Neuronal stem cell (in vitro differentiated cells): Measurements from ENCODE around the gene CPNE4.

Source experiments
- DNase-seq: peaks from one replicate; pipeline ENCODE4 v3.0.0-alpha.2; 2013; ENCODE audit warnings: low spot score
- H2AFZ ChIP-seq: one replicate; pipeline ENCODE4 v1.6.1; 2013; ENCODE audit warnings: mild to moderate bottlenecking, low read length, inconsistent platforms
- H2AK5ac ChIP-seq: 2 replicates; pipeline ENCODE4 v1.6.1; 2013; ENCODE audit warnings: low read depth, mild to moderate bottlenecking, inconsistent platforms, low read length, moderate library complexity, mixed read lengths
- H2BK120ac ChIP-seq: 2 replicates; pipeline ENCODE4 v1.6.1; 2013; ENCODE audit warnings: low read depth, mild to moderate bottlenecking, inconsistent platforms, low read length, moderate library complexity, mixed read lengths
- H2BK12ac ChIP-seq: one replicate; pipeline ENCODE4 v1.6.1; 2013; ENCODE audit warnings: low read length, inconsistent platforms
- H2BK15ac ChIP-seq: 2 replicates; pipeline ENCODE4 v1.6.1; 2013; ENCODE audit warnings: mild to moderate bottlenecking, low read length, inconsistent platforms, mixed read lengths
- H2BK5ac ChIP-seq: one replicate; pipeline ENCODE4 v1.6.1; 2013; ENCODE audit warnings: inconsistent platforms, mild to moderate bottlenecking, low read length, moderate library complexity
- H3K14ac ChIP-seq: one replicate; pipeline ENCODE4 v1.6.1; 2013; ENCODE audit warnings: low read length, inconsistent platforms
- H3K18ac ChIP-seq: 2 replicates; pipeline ENCODE4 v1.6.1; 2013; ENCODE audit warnings: low read length, inconsistent platforms
- H3K23ac ChIP-seq: 2 replicates; pipeline ENCODE4 v1.6.1; 2013; ENCODE audit warnings: low read depth, mild to moderate bottlenecking, mixed read lengths, low read length, inconsistent platforms; ENCODE audit not compliant: poor library complexity
- H3K27ac ChIP-seq: replicated peaks from 3 replicates; pipeline ENCODE4 v1.5.1; 2013; ENCODE audit warnings: low read length, inconsistent platforms
- H3K27me3 ChIP-seq, 3 experiments: 2 replicates each; pipeline ENCODE4 v1.6.1; 2013; ENCODE audit warnings: low read length in 3 of 3, mild to moderate bottlenecking in 2 of 3, inconsistent platforms in 1 of 3, low read depth in 1 of 3, mixed read lengths in 1 of 3, moderate library complexity in 1 of 3; ENCODE audit not compliant: control insufficient read depth in 3 of 3, insufficient read depth in 3 of 3
- H3K36me3 ChIP-seq, 2 donors: replicated peaks in 1 of 2; 2 replicates each; pipeline ENCODE4 v1.6.1; 2013; ENCODE audit warnings: low read length in 2 of 2; ENCODE audit not compliant: control insufficient read depth in 2 of 2, insufficient read depth in 2 of 2
- H3K4ac ChIP-seq: 2 replicates; pipeline ENCODE4 v1.6.1; 2013; ENCODE audit warnings: inconsistent platforms, mild to moderate bottlenecking, low read length, moderate library complexity
- H3K4me1 ChIP-seq, 2 donors: 1 replicate in 1 of 2; 2 replicates in 1 of 2; pipeline ENCODE4 v1.6.1; 2013; ENCODE audit warnings: low read length in 2 of 2, low read depth in 1 of 2; ENCODE audit not compliant: control insufficient read depth in 2 of 2, insufficient read depth in 1 of 2
- H3K4me2 ChIP-seq: one replicate; pipeline ENCODE4 v1.6.1; 2013; ENCODE audit warnings: mild to moderate bottlenecking, low read length, inconsistent platforms; ENCODE audit not compliant: insufficient read depth, poor library complexity, severe bottlenecking
- H3K4me3 ChIP-seq, 2 donors: 2 replicates each; pipeline ENCODE4 v1.5.1; 2013; ENCODE audit warnings: low read length in 2 of 2, mild to moderate bottlenecking in 2 of 2, inconsistent platforms in 1 of 2, moderate library complexity in 1 of 2
- H3K79me1 ChIP-seq: one replicate; pipeline ENCODE4 v1.6.1; 2013; ENCODE audit warnings: low read depth, mild to moderate bottlenecking, inconsistent platforms, low read length, moderate library complexity
- H3K9ac ChIP-seq: one replicate; pipeline ENCODE4 v1.6.1; 2013; ENCODE audit warnings: mild to moderate bottlenecking, low read depth, low read length, inconsistent platforms; ENCODE audit not compliant: poor library complexity
- H3K9me3 ChIP-seq, 2 donors: replicated peaks in 1 of 2; 2 replicates each; pipeline versions ENCODE3 to v1.6.1; 2013; ENCODE audit warnings: low read length in 2 of 2, mild to moderate bottlenecking in 2 of 2, inconsistent platforms in 1 of 2, low read depth in 1 of 2, mixed read lengths in 1 of 2, moderate library complexity in 1 of 2; ENCODE audit not compliant: control insufficient read depth in 2 of 2, insufficient read depth in 1 of 2
- H4K8ac ChIP-seq: one replicate; pipeline ENCODE4 v1.6.1; 2013; ENCODE audit warnings: low read depth, mild to moderate bottlenecking, inconsistent platforms, low read length, moderate library complexity
- H4K91ac ChIP-seq: one replicate; pipeline ENCODE4 v1.6.1; 2013; ENCODE audit warnings: low read length, low read depth, mild to moderate bottlenecking, inconsistent platforms; ENCODE audit not compliant: poor library complexity
- WGBS, 2 donors: extraction: QIAGEN DNeasy Blood & Tissue Kit; methylation state at CpG; one replicate each; pipeline ENCODE4 v1.1.7; 2013; ENCODE audit warnings: missing lambda C conversion rate in 2 of 2, mixed read lengths in 1 of 2; ENCODE audit not compliant: insufficient read length in 2 of 2, insufficient replicate concordance in 1 of 2; ENCODE audit errors: extremely low coverage in 2 of 2; 5-methylcytosine and 5-hydroxymethylcytosine counted together

The CPNE4 gene

GRCh38 chr3:131793870-131794269, 240.9 kb downstream of the CPNE4 start:
- Histone ChIP-seq H2BK5ac (no peak overlapping the region), H3K27ac (no peak overlapping the region), H4K8ac (no peak overlapping the region), H3K9ac (no peak overlapping the region), H3K27me3 (no peaks in the 10 kb centered on the region), H3K4me3 (no peak overlapping the region), H3K4me1 (peaks cover 2 to 16% of the 10 kb centered on the region in 2 donors), H3K18ac (no peak overlapping the region), H2AK5ac (no peak overlapping the region), H3K4ac (no peak overlapping the region), H2BK12ac (no peak overlapping the region), H3K14ac (no peak overlapping the region), H2BK15ac (no peak overlapping the region), H2BK120ac (no peak overlapping the region), H4K91ac (no peak overlapping the region), H3K23ac (no peak overlapping the region), H3K36me3 (no peaks in the 10 kb centered on the region), H3K4me2 (no peak overlapping the region), H2AFZ (no peak overlapping the region), H3K79me1 (no peaks in the 10 kb centered on the region), H3K9me3 (no peaks in the 10 kb centered on the region)
- DNase-seq, result no peak

DNA sequence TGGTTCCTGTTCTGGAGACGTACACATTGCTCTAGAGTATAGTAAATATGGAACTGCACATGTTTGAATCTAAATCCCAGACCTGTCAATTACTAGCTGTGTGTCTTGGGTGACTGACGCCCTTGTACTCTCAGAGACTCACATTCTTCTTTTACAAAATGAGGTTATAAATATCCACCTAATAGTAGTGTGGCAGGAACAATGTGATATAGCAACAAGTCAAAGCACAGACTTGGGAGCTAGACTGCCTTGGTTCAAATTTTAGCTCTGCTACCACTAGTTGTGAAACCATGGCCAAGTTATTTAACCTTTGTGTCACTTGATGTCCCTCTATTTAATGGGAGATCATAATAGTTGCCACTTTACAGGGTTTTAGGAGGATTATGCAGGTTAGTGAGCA, 245.6 kb downstream of the CPNE4 start:
- no peak overlapping the region for H4K8ac ChIP-seq
- no peaks in the 10 kb centered on the region for H3K9me3 ChIP-seq
- H3K27ac ChIP-seq, result no peak overlapping the region
- H3K4me2 ChIP-seq, result no peak overlapping the region
- no peaks in the 10 kb centered on the region for H3K36me3 ChIP-seq
- H2BK120ac ChIP-seq, result no peak overlapping the region
- no peaks in the 10 kb centered on the region for H3K79me1 ChIP-seq
- no peak overlapping the region for H3K4me3 ChIP-seq
- no peak overlapping the region for H3K4ac ChIP-seq
- no peak overlapping the region for H3K9ac ChIP-seq
- no peak overlapping the region for H2AFZ ChIP-seq
- no peak overlapping the region for H3K23ac ChIP-seq
- H2BK12ac ChIP-seq, result no peak overlapping the region
- H3K4me1 ChIP-seq, result no peaks in the 10 kb centered on the region
- no peaks in the 10 kb centered on the region for H3K27me3 ChIP-seq
- H3K18ac ChIP-seq, result no peak overlapping the region
- no peak overlapping the region for H2BK5ac ChIP-seq
- no peak for DNase-seq
- WGBS, 2 donors, result no CpG with 5 or more reads among the region's 2 CpGs
- H3K14ac ChIP-seq, result no peak overlapping the region
- no peak overlapping the region for H4K91ac ChIP-seq
- no peak overlapping the region for H2AK5ac ChIP-seq
- no peak overlapping the region for H2BK15ac ChIP-seq

DNA sequence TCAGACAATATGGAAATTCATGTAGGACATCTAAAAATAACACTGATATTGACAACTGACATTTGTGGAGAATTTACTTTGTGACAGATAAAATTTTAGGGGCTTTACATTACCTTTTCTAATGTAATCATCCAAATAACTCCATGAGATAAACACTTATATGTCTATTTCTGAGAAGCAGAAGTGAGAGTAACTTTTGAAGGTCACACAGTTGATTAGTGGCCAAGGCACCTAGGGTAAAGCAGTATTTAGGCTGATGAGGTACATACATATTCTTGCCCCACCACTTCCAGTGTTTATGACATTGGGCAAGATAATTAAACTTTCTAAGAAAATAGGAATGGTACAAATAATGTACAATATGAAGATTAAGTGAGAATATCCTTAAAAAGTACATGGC, 248.4 kb downstream of the CPNE4 start:
- Histone ChIP-seq H2BK12ac (no peak overlapping the region), H3K4me3 (no peak overlapping the region), H3K27me3 (no peaks in the 10 kb centered on the region), H3K36me3 (no peaks in the 10 kb centered on the region), H3K23ac (no peak overlapping the region), H2AK5ac (no peak overlapping the region), H2BK120ac (no peak overlapping the region), H3K4ac (no peak overlapping the region), H2BK15ac (no peak overlapping the region), H3K9ac (no peak overlapping the region), H2BK5ac (no peak overlapping the region), H2AFZ (no peak overlapping the region), H4K91ac (no peak overlapping the region), H4K8ac (no peak overlapping the region), H3K27ac (no peak overlapping the region), H3K79me1 (no peaks in the 10 kb centered on the region), H3K14ac (no peak overlapping the region), H3K18ac (no peak overlapping the region), H3K4me1 (no peaks in the 10 kb centered on the region), H3K9me3 (no peaks in the 10 kb centered on the region), H3K4me2 (no peak overlapping the region)
- DNase-seq, result no peak

DNA sequence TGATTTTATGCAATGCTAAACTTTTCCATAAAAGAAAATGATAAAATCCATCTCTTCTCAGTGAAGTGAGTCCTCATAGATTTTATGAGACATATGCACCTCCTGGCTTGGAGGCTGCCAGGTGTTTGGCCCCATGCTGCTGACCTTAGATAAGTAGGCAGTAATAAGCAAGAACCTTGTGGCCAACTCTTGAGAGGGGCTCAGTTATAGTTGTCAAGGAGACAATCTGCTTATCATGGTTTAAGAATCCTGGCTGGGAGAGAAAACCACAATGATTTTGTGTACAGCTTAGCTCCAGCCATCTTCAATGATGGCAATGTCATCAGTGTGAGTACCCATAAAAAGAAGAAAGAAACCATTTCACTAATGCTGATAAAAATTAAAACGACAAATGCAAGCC, 252.1 kb downstream of the CPNE4 start:
- Histone ChIP-seq H4K91ac (no peak overlapping the region), H3K23ac (no peak overlapping the region), H3K4me1 (no peaks in the 10 kb centered on the region), H3K9me3 (peaks cover 0 to 2% of the 10 kb centered on the region in 2 donors), H3K4me3 (no peak overlapping the region), H3K27ac (no peak overlapping the region), H2BK12ac (no peak overlapping the region), H2BK120ac (no peak overlapping the region), H3K27me3 (no peaks in the 10 kb centered on the region), H3K18ac (no peak overlapping the region), H3K4ac (no peak overlapping the region), H3K79me1 (no peaks in the 10 kb centered on the region), H2AFZ (no peak overlapping the region), H3K14ac (no peak overlapping the region), H2BK5ac (no peak overlapping the region), H3K36me3 (no peaks in the 10 kb centered on the region), H3K4me2 (no peak overlapping the region), H2BK15ac (no peak overlapping the region), H3K9ac (no peak overlapping the region), H4K8ac (no peak overlapping the region), H2AK5ac (no peak overlapping the region)
- no peak for DNase-seq
- WGBS, 2 donors, result no CpG with 5 or more reads among the region's 1 CpG
